Esophagus squamous epithelium (tissue), 4 donors: ENCODE data around the gene AAGAB.

Experiments
- POLR2A ChIP-seq, 4 donors: fragments of 450-650 bp; IDR thresholded peaks; one replicate each; pipeline ENCODE4 v1.6.1; 2017; ENCODE audit warnings: antibody characterized with exemption in 4 of 4, mild to moderate bottlenecking in 4 of 4, moderate library complexity in 3 of 4
- TF ChIP-seq, protein P1 (sequence below), 6 experiments: fragments of 450-650 bp in 4 of 6; fragments of 200-600 bp in 2 of 6; sonication (generic) in 2 of 6; IDR thresholded peaks; one replicate each; pipeline ENCODE4 v1.5.1; 2016 to 2019; ENCODE audit warnings: antibody characterized with exemption in 6 of 6, mild to moderate bottlenecking in 4 of 6, moderate library complexity in 4 of 6

DNA sequence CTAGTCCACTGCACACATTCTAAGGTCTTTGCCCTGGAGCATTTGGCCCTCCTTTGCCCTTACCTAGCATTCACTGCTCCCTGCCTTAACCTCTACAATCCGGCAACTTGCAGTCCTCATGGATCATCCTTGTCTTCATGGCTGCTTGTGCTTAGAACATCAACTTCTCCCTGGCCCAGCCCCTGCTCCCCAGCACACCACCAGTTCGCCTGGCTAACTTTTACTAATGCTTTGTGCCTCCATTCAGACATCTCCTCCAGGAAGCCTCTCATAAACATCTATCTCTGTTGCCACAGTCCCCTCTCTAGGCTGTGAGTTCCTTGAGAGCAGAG lies 57.1 kb downstream of the AAGAB start:
- no peak for TF ChIP-seq POLR2A (IDR thresholded peaks at IDR 0.05)
- TF ChIP-seq, protein P1, sequence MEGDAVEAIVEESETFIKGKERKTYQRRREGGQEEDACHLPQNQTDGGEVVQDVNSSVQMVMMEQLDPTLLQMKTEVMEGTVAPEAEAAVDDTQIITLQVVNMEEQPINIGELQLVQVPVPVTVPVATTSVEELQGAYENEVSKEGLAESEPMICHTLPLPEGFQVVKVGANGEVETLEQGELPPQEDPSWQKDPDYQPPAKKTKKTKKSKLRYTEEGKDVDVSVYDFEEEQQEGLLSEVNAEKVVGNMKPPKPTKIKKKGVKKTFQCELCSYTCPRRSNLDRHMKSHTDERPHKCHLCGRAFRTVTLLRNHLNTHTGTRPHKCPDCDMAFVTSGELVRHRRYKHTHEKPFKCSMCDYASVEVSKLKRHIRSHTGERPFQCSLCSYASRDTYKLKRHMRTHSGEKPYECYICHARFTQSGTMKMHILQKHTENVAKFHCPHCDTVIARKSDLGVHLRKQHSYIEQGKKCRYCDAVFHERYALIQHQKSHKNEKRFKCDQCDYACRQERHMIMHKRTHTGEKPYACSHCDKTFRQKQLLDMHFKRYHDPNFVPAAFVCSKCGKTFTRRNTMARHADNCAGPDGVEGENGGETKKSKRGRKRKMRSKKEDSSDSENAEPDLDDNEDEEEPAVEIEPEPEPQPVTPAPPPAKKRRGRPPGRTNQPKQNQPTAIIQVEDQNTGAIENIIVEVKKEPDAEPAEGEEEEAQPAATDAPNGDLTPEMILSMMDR (IDR thresholded peaks at IDR 0.05): no peak
